ENCODE results near the gene PPP1R36.
"Not testable (repeated sequence)": the region's sequence is repeated elsewhere in the genome, so short reads cannot be mapped to it uniquely, and the experiment has no call there.

PPP1R36 gene

DNA sequence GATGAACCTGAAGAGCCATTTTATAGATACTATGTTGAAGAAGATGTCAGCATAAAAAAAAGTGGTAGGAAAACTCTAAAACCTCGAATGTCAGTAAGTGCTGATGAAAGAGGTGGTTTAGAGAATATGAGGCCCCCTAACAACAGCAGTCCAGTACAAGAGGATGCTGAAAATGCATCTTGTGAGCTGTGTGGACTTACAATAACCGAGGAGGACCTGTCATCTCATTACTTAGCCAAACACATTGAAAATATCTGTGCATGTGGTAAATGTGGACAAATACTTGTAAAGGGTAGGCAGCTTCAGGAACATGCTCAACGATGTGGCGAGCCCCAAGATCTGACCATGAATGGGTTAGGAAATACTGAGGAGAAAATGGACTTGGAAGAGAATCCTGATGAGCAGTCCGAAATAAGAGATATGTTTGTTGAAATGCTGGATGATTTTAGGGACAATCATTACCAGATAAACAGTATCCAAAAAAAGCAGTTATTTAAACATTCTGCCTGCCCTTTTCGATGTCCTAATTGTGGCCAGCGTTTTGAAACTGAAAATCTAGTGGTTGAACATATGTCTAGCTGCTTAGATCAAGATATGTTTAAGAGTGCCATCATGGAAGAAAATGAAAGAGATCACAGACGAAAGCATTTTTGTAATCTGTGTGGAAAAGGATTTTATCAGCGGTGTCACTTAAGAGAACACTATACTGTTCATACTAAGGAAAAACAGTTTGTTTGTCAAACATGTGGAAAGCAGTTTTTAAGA lies 27.0 kb upstream of the PPP1R36 start:
- FAIRE-seq, result no peak

- FAIRE-seq, result no peak
Observed at GRCh38 chr14:64525354-64525753, 24.4 kb upstream of the PPP1R36 start.

DNA sequence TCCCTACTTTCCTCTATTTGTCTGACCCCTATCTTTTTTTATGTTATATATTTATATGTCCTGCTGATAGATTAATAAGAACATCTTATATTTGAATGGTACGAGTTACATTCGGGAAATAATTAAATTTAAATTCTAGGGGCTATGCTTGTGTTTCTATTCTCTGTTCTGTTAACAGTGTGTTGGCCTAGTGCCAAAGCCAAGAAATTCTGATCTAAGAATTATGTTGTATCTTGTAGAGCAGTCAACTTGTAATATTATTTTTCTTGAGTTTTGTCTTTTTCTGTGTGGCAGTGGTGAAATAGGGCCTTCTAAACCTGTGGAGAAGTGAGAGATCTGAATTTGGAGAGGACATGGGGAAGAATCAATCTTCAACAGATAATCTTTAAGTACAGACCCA lies 18.2 kb upstream of the PPP1R36 start:
- no peak for FAIRE-seq

- FAIRE-seq, result no peak
Observed at GRCh38 chr14:64536488-64537245, 13.1 kb upstream of the PPP1R36 start.

DNA sequence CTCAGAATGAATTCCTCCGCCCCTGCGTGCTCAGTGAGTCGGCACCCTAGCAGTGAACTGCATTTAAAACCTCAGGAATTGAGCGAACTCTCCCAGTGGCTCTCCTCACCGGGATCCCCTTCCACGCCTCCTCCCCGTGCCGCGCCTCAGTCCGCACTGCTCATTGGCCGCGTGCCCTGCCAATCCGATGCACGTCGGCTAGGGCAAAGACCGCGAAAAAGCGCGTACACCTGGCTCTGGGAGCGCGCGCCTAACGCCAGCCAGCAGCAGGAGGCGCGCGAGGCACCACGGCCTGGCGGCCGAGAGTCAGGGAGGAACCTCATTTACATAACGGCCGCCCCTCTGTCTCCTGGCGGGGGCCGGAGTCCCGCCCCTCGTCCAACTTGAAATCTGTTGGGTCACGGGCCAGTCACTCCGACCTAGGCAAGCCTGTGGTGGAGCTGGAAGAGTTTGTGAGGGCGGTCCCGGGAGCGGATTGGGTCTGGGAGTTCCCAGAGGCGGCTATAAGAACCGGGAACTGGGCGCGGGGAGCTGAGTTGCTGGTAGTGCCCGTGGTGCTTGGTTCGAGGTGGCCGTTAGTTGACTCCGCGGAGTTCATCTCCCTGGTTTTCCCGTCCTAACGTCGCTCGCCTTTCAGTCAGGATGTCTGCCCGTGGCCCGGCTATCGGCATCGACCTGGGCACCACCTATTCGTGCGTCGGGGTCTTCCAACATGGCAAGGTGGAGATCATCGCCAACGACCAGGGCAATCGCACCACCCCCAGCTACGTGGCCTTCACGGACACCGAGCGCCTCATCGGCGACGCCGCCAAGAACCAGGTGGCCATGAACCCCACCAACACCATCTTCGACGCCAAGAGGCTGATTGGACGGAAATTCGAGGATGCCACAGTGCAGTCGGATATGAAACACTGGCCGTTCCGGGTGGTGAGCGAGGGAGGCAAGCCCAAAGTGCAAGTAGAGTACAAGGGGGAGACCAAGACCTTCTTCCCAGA lies 9.3 kb upstream of the PPP1R36 start, which contains the start of gene HSPA2:
TSS of gene HSPA2 (plus strand) at position 534 of the 995 bp plus-strand sequence. CDS start at position 643, 109 bp downstream.
- peak; percentile 99 for FAIRE-seq

- FAIRE-seq, result no peak
Observed at GRCh38 chr14:64541261-64541971, 8.3 kb upstream of the PPP1R36 start.

DNA sequence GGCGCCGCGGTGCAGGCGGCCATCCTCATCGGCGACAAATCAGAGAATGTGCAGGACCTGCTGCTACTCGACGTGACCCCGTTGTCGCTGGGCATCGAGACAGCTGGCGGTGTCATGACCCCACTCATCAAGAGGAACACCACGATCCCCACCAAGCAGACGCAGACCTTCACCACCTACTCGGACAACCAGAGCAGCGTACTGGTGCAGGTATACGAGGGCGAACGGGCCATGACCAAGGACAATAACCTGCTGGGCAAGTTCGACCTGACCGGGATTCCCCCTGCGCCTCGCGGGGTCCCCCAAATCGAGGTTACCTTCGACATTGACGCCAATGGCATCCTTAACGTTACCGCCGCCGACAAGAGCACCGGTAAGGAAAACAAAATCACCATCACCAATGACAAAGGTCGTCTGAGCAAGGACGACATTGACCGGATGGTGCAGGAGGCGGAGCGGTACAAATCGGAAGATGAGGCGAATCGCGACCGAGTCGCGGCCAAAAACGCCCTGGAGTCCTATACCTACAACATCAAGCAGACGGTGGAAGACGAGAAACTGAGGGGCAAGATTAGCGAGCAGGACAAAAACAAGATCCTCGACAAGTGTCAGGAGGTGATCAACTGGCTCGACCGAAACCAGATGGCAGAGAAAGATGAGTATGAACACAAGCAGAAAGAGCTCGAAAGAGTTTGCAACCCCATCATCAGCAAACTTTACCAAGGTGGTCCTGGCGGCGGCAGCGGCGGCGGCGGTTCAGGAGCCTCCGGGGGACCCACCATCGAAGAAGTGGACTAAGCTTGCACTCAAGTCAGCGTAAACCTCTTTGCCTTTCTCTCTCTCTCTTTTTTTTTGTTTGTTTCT lies 7.6 kb upstream of the PPP1R36 start:
- no peak for FAIRE-seq

DNA sequence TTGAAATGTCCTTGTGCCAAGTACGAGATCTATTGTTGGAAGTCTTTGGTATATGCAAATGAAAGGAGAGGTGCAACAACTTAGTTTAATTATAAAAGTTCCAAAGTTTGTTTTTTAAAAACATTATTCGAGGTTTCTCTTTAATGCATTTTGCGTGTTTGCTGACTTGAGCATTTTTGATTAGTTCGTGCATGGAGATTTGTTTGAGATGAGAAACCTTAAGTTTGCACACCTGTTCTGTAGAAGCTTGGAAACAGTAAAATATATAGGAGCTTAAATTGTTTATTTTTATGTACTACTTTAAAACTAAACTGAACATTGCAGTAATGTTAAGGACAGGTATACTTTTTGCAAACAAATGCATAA lies 6.9 kb upstream of the PPP1R36 start:
- FAIRE-seq, result no peak

DNA sequence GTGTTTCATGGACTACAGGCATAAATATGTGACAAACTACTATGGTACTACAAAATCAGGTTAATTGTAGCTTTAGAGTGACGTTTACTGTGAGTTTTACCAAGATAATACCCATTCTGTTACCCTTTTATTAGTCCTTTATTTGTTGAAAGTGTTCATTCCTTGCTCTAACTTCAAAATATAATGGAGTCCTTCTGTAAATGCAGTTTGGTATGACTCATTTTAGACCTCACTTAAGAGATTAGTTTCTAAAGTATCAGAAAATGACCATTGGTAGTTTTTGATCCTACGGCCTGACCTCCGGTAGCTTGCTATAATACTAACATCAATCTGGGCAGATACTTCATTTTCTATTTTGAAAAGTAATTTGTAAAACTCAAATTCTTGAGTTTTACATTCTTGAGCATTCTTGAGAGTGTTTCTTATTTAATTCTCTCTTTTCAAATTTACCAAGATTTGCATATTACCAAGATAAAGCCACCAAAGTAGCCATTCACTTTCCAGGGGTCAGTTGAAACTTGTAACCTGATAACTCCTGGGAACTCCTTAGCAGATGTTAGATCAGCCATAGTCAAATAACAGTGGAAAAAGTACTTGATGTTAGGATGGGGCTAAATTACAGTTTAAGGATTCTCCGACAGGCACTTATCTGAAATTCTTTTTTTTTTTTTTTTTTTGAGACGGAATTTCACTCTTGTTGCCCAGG lies 5.0 kb upstream of the PPP1R36 start:
- no peak for FAIRE-seq

DNA sequence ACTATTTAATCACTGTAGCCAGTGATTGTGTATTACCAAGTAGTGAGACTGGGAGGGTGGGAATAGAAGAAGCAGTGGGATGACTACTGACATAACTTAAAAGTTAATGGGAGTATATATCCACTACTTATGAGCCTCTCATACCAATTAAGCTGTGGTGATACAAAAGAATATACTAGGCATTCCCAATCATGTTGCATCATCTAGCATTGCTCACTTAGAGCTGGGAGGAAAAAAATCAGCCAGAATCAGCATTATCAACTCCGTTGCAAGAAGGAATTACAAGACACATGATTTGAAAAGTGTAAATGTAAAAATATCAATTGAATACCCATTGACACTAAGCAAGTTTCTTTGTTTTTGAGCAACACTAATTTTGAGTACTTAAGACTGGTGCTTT lies 745 bp upstream of the PPP1R36 start:
- no peak for FAIRE-seq

DNA sequence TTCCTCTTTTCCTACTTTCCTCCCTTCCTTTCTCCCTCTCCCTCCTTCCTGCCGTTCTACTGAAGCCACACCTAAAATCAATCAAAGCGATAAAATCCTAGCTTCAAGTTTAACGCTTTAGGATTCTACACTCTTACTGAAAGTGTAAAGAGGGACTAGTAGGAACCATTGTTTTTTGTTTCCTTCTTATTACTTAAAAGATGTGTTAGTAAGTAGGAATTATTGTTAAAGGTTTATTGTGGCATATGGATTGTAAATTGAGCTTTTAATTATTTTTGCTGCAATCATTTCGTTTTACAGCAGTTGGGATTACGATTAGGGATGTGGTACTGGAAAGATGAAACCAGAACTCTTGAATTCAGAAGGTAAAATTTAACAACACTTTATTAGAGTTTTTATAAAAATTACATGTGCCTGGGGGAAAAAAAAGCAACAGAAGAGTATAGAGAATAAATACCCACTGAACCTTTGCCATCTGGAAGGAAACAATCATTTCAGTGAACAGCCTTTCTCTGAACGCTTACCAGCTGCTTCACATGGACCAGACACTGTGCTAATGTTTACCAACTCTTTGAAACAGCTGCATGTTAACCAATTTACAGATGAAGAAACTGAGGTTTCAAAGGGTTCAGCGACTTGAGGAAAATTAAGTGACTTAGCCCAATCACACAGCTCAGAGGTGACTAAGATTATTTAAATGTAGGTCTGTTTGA lies 1.0 kb downstream of the PPP1R36 start:
- FAIRE-seq, result no peak

DNA sequence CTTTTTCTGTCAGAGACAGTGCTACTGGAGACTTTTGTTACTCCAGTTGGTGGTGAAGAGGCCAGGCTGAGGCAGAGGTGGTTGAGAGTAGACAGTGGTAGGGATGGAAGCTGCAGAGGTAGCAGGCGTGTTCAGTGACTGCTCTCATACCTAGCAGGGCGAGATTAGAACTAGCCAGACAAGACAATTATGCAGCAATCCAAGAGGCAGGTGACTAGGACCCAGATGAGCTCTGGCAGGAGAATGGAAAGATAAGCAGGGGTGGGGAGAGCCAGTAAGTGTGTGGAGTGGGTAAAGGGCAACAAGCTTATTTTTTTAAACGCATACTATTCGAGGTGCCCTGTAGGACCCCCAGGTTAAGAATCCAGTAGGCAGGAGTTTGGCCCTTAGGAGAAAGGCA lies 4.8 kb downstream of the PPP1R36 start:
- no peak for FAIRE-seq

- FAIRE-seq, result no peak
Observed at GRCh38 chr14:64556526-64556925, 6.8 kb downstream of the PPP1R36 start.

DNA sequence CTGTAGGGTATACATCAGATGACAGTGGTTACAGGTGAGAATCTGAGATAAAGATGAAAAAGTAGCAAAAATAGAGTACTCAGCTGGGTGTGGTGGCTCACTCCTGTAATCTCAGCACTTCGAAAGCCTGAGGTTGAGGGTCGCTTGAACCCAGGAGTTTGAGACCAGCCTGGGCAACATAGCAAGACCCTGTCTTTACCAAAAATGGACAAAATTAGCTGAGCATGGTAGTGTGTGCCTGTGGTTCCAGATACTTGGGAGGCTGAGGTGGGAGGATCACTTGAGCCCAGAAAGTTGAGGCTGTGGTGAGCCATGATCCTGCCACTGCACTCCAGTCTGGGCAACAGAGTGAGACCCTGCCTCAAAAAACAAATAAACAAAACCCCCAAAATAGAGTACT lies 8.5 kb downstream of the PPP1R36 start:
- FAIRE-seq, result not testable (repeated sequence)

DNA sequence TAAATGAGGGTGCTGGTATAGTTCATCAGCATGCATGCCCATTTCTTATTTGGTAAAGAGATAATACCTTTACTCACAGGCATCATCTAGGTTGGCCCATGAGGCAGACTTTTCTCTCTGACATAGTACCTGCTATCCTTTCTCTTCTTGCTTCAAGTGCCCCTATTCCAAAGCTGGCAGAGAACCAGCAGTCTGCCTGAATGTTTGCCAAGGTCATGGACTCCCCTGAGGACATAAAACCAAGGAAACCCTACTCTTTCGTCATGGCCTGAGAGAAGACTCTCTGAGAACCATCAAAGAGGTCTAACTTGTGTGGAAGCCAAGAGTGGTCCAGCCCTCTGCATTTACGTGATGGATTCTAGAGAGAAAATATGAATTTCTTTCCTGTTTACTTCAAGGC lies 11.9 kb downstream of the PPP1R36 start:
- FAIRE-seq, result no peak

DNA sequence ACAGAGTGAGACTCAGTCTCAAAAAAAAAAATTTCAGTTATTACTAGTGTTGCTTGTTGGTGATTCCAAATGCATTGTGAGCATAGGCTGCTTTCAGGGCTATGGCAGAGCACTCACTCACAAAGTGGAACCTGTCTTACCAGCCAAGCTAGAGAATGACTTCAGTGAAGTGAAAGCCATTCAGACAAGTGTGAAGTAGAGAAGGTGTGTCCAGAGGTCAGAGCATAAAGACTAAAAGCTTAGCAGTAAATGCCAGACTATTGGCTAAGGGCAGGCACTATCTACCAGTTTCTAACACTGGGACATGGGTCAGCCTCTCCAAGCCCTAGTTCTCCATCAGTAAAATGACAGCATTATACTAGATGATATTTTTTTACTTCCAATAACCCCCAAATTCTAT lies 12.7 kb downstream of the PPP1R36 start:
- no peak for FAIRE-seq

GRCh38 chr14:64563696-64564095 lies 13.9 kb downstream of the PPP1R36 start:
- no peak for FAIRE-seq

GRCh38 chr14:64566651-64567122 lies 16.9 kb downstream of the PPP1R36 start:
- FAIRE-seq, result no peak

DNA sequence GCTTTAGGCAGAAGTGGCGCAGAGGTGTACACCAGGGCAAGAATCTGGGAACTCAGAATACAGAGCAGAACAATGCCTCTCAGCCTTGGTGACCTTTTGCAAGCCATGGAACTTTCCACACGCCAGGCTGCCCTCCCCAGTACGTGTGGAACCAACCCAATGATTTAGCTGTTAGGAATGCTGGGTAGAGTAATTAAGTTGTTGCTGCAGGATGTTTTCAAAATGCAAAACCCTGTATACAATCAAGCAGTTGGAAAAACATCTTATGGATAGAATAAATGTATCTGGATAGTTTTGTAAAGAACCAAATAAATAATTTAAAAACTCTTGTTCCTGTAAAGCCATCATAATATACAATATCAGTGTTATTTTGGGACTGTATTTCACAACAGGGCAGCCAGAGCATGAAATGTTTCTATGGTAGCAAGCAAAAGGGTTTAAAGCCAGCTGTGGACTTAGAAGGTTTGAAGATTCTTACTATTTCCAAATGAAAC lies 19.4 kb downstream of the PPP1R36 start:
- no peak for FAIRE-seq

- not testable (repeated sequence) for FAIRE-seq
Observed at GRCh38 chr14:64569646-64570045, 19.9 kb downstream of the PPP1R36 start.
